HEK293 (cell line): ENCODE results near the gene MEGF6.
A peak's percentile ranks its signal among the peaks of the same experiment; 100 is the strongest.

ENCODE experiments used
- CTCF ChIP-seq: fragments of 450-650 bp; formaldehyde crosslinking; IDR thresholded peaks from 2 replicates; pipeline ENCODE4 v1.5.1; 2016; ENCODE audit warnings: missing biosample characterization, missing genetic modification characterization
- GFI1B ChIP-seq: fragments of 450-650 bp; formaldehyde crosslinking; IDR thresholded peaks from 2 replicates; pipeline ENCODE4 v1.5.1; 2016; ENCODE audit warnings: missing biosample characterization, missing genetic modification characterization
- INSM2 ChIP-seq: fragments of 450-650 bp; formaldehyde crosslinking; IDR thresholded peaks from 2 replicates; pipeline ENCODE4 v1.5.1; 2016; ENCODE audit warnings: missing biosample characterization, missing genetic modification characterization
- REST ChIP-seq: fragments of 450-650 bp; formaldehyde crosslinking; IDR thresholded peaks from 2 replicates; pipeline ENCODE4 v1.5.1; 2016; ENCODE audit warnings: missing biosample characterization, missing genetic modification characterization
- SCRT2 ChIP-seq: fragments of 450-650 bp; formaldehyde crosslinking; IDR thresholded peaks from 2 replicates; pipeline ENCODE4 v1.5.1; 2016; ENCODE audit warnings: missing biosample characterization, missing genetic modification characterization
- SP7 ChIP-seq: fragments of 450-650 bp; formaldehyde crosslinking; IDR thresholded peaks from 2 replicates; pipeline ENCODE4 v1.5.1; 2016; ENCODE audit warnings: missing biosample characterization, missing genetic modification characterization
- TRIM28 ChIP-seq: IDR thresholded peaks from 2 replicates; pipeline ENCODE4 v1.6.1; 2011; ENCODE audit warnings: low read length, control low read depth, borderline replicate concordance
- ZBTB20 ChIP-seq: fragments of 450-650 bp; formaldehyde crosslinking; IDR thresholded peaks from 2 replicates; pipeline ENCODE4 v1.5.1; 2016; ENCODE audit warnings: missing biosample characterization, missing genetic modification characterization
- ZNF132 ChIP-seq: fragments of 450-650 bp; formaldehyde crosslinking; IDR thresholded peaks from 2 replicates; pipeline ENCODE4 v1.5.1; 2017; ENCODE audit warnings: missing biosample characterization, missing genetic modification characterization, borderline replicate concordance
- ZNF140 ChIP-seq: fragments of 450-650 bp; formaldehyde crosslinking; IDR thresholded peaks from 2 replicates; pipeline ENCODE4 v1.5.1; 2016; ENCODE audit warnings: missing biosample characterization, missing genetic modification characterization
- ZNF146 ChIP-seq: fragments of 450-650 bp; formaldehyde crosslinking; IDR thresholded peaks from 2 replicates; pipeline ENCODE4 v1.5.1; 2016; ENCODE audit warnings: missing biosample characterization, missing genetic modification characterization
- ZNF155 ChIP-seq: fragments of 450-650 bp; formaldehyde crosslinking; IDR thresholded peaks from 2 replicates; pipeline ENCODE4 v1.5.1; 2016; ENCODE audit warnings: missing biosample characterization, missing genetic modification characterization
- ZNF174 ChIP-seq: fragments of 450-650 bp; formaldehyde crosslinking; IDR thresholded peaks from 2 replicates; pipeline ENCODE4 v1.5.0; 2017; ENCODE audit warnings: missing biosample characterization, mild to moderate bottlenecking, missing genetic modification characterization
- ZNF18 ChIP-seq: fragments of 450-650 bp; formaldehyde crosslinking; IDR thresholded peaks from 2 replicates; pipeline ENCODE4 v1.5.1; 2016; ENCODE audit warnings: missing biosample characterization, missing genetic modification characterization
- ZNF280D ChIP-seq: fragments of 450-650 bp; formaldehyde crosslinking; IDR thresholded peaks from 2 replicates; pipeline ENCODE4 v1.5.1; 2016; ENCODE audit warnings: missing biosample characterization, missing genetic modification characterization
- ZNF394 ChIP-seq: fragments of 450-650 bp; formaldehyde crosslinking; IDR thresholded peaks from 2 replicates; pipeline ENCODE4 v1.5.1; 2016; ENCODE audit warnings: missing biosample characterization, missing genetic modification characterization, mild to moderate bottlenecking, moderate library complexity, borderline replicate concordance
- ZNF433 ChIP-seq: fragments of 450-650 bp; formaldehyde crosslinking; IDR thresholded peaks from 2 replicates; pipeline ENCODE4 v1.5.1; 2016; ENCODE audit warnings: missing biosample characterization, missing genetic modification characterization, low read depth
- ZNF449 ChIP-seq: fragments of 450-650 bp; formaldehyde crosslinking; IDR thresholded peaks from 2 replicates; pipeline ENCODE4 v1.5.1; 2017; ENCODE audit warnings: missing biosample characterization, mild to moderate bottlenecking, missing genetic modification characterization, moderate library complexity
- ZNF571 ChIP-seq: fragments of 450-650 bp; formaldehyde crosslinking; IDR thresholded peaks from 2 replicates; pipeline ENCODE4 v1.5.0; 2017; ENCODE audit warnings: missing biosample characterization, missing genetic modification characterization
- ZNF585B ChIP-seq: fragments of 450-650 bp; formaldehyde crosslinking; IDR thresholded peaks from 2 replicates; pipeline ENCODE4 v1.5.1; 2016; ENCODE audit warnings: missing biosample characterization, missing genetic modification characterization
- ZNF621 ChIP-seq: fragments of 450-650 bp; formaldehyde crosslinking; IDR thresholded peaks from 2 replicates; pipeline ENCODE4 v1.5.1; 2017; ENCODE audit warnings: missing biosample characterization, missing genetic modification characterization
- ZNF701 ChIP-seq: fragments of 450-650 bp; formaldehyde crosslinking; IDR thresholded peaks from 2 replicates; pipeline ENCODE4 v1.5.1; 2016; ENCODE audit warnings: missing biosample characterization, missing genetic modification characterization
- ZSCAN16 ChIP-seq: fragments of 450-650 bp; formaldehyde crosslinking; IDR thresholded peaks from 2 replicates; pipeline ENCODE4 v1.5.1; 2016; ENCODE audit warnings: missing biosample characterization, missing genetic modification characterization
- ZSCAN30 ChIP-seq: fragments of 450-650 bp; IDR thresholded peaks from 2 replicates; pipeline ENCODE4 v1.5.1; 2018; ENCODE audit warnings: missing biosample characterization, mild to moderate bottlenecking, missing genetic modification characterization, moderate library complexity
- ZSCAN4 ChIP-seq: fragments of 450-650 bp; formaldehyde crosslinking; IDR thresholded peaks from 2 replicates; pipeline ENCODE4 v1.5.1; 2017; ENCODE audit warnings: missing biosample characterization, missing genetic modification characterization

The MEGF6 gene

GRCh38 chr1:3624200-3625136 lies 13.2 kb upstream of the MEGF6 start, which contains the start of gene TPRG1L (continued):
- TF ChIP-seq ZNF701 (tag by site-specific recombination) (no peak), ZNF449 (tag by site-specific recombination) (no peak), ZSCAN16 (tag by site-specific recombination) (no peak), CTCF (no peak), ZSCAN30 (tag by site-specific recombination) (no peak), ZNF146 (tag by site-specific recombination) (no peak), ZNF394 (tag by site-specific recombination) (no peak), ZNF433 (tag by site-specific recombination) (no peak), REST (tag by site-specific recombination) (no peak), ZBTB20 (tag by site-specific recombination) (0 out of 2 replicates have a peak, but pooled peaks have one; percentile 49), ZNF571 (tag by site-specific recombination) (no peak), ZNF280D (no peak), ZNF155 (no peak), ZSCAN4 (tag by site-specific recombination) (no peak), ZNF132 (no peak), ZNF621 (tag by site-specific recombination) (no peak), ZNF18 (tag by site-specific recombination) (no peak), ZNF174 (no peak), ZNF140 (tag by site-specific recombination) (no peak), SCRT2 (tag by site-specific recombination) (no peak), TRIM28 (no peak), INSM2 (tag by site-specific recombination) (no peak), SP7 (0 out of 2 replicates have a peak, but pooled peaks have one; percentile 46), GFI1B (no peak), ZNF585B (tag by site-specific recombination) (no peak)
